Motor neuron (in vitro differentiated cells): ENCODE results near the gene C12orf43. TPM values are rescaled to one million over a fixed set of nuclear protein-coding genes. Genes with fewer than 3 reads are reported as not detected.
"Not testable (repeated sequence)": the region's sequence is repeated elsewhere in the genome, so short reads cannot be mapped to it uniquely, and the experiment has no call there.

Source experiments
- ATAC-seq, 8 experiments: fragments of 200-7000 bp; cut with Tn5 transposase; replicated peaks in 6 of 8; 2 replicates each; pipeline ENCODE4 v1.8.0; 2021; ENCODE audit warnings: mild to moderate bottlenecking in 8 of 8, moderate library complexity in 8 of 8
- H3K27ac ChIP-seq, 2 donors: fragments of 250-450 bp; sonication (Bioruptor Pico); 2 replicates each; pipeline ENCODE4 v1.9.0; 2021; ENCODE audit warnings: antibody characterized with exemption in 2 of 2, mild to moderate bottlenecking in 2 of 2, moderate library complexity in 1 of 2
- H3K4me1 ChIP-seq, 2 donors: fragments of 250-450 bp; sonication (Bioruptor Pico); replicated peaks in 1 of 2; 2 replicates each; pipeline ENCODE4 v1.6.1; 2021; ENCODE audit warnings: antibody characterized with exemption in 2 of 2, mild to moderate bottlenecking in 2 of 2, moderate library complexity in 1 of 2
- H3K4me3 ChIP-seq, 5 donors: fragments of 250-450 bp; sonication (Bioruptor Pico); 2 replicates each; pipeline ENCODE4 v1.9.0; 2021; ENCODE audit warnings: antibody characterized with exemption in 5 of 5, mild to moderate bottlenecking in 5 of 5, moderate library complexity in 4 of 5
- WGBS, 10 experiments: fragments of 450-650 bp; shearing (Covaris generic); methylation state at CpG; one replicate each; pipeline ENCODE4 v1.0.0; 2022; 5-methylcytosine and 5-hydroxymethylcytosine counted together
- in situ Hi-C, 9 experiments: fragments of 400-800 bp; cut with MboI; loops; one replicate each; pipeline ENCODE4 v1.15.0; 2021; ENCODE audit warnings: low sequenced_read_pairs in 9 of 9, low pct_unique_long_range_greater_than_20kb in 2 of 9; ENCODE audit not compliant: unreplicated experiment in 9 of 9
- total RNA-seq, 8 experiments: library from RNA; unstranded; fragments of 300-600 nt; gene quantifications; 2 replicates each; pipeline versions ENCODE4 v1.2.3 to v1.2.4, GENCODE V29; 2022

C12orf43 gene
- total RNA-seq, 8 experiments from 2014 or later = 8.2 to 19.7 (median 12.7) TPM

GRCh38 chr12:121048442-121048841, 32.2 kb upstream of the C12orf43 start:
- in situ Hi-C loops = no loop called here

GRCh38 chr12:121047400-121047799, 31.1 kb upstream of the C12orf43 start:
- ATAC-seq, H3K27ac ChIP-seq, H3K4me1 ChIP-seq, H3K4me3 ChIP-seq, in situ Hi-C loops: not testable (repeated sequence)
- 57 to 98% (median 84%) methylated on average over 4 to 12 of the region's 12 CpGs; no CpG with 5 or more reads in 3 of the 10 experiments for WGBS, 10 experiments

More at GRCh38 chr12:121048442-121048841, 32.2 kb upstream of the C12orf43 start:
- Histone ChIP-seq H3K4me1 (no peaks in the 10 kb centered on the region), H3K27ac (no peak overlapping the region), H3K4me3 (no peak overlapping the region)
- no peak for ATAC-seq
- WGBS, 10 experiments = 0 to 79% (median 61%) methylated on average over 1 to 7 of the region's 7 CpGs; no CpG with 5 or more reads in 3 of the 10 experiments

- Histone ChIP-seq H3K4me3 (no peak overlapping the region), H3K27ac (no peak overlapping the region), H3K4me1 (no peaks in the 10 kb centered on the region)
- in situ Hi-C loops = no loop called here
- ATAC-seq = no peak
- WGBS, 10 experiments = 40 to 100% (median 67%) methylated on average over 1 to 4 of the region's 4 CpGs; no CpG with 5 or more reads in 1 of the 10 experiments
Observed at GRCh38 chr12:121043067-121043466, 26.8 kb upstream of the C12orf43 start.

- Histone ChIP-seq H3K4me1 (no peaks in the 10 kb centered on the region), H3K27ac (no peak within 1 kb of the TSS), H3K4me3 (no peak within 1 kb of the TSS)
- peak in 3 of 8 experiments; percentile 80 to 93 (median 82) for ATAC-seq
- in situ Hi-C loops = no loop called here
- whole genome bisulfite sequencing, 10 experiments = 0 to 78% (median 48%) methylated on average over 2 to 6 of the region's 13 CpGs; no CpG with 5 or more reads in 1 of the 10 experiments
Observed at GRCh38 chr12:121038861-121039668, 22.8 kb upstream of the C12orf43 start, which contains the start of gene OASL. TSS of gene OASL (minus strand) at chr12:121039246. CDS start at chr12:121038971, 275 bp downstream.

GRCh38 chr12:121036810-121037326, 20.6 kb upstream of the C12orf43 start:
- in situ Hi-C loops = no loop called here
- H3K27ac ChIP-seq = no peak overlapping the region
- 22 to 94% (median 51%) methylated on average over 1 to 6 of the region's 6 CpGs; no CpG with 5 or more reads in 1 of the 10 experiments for WGBS, 10 experiments
- ATAC-seq = no peak
- no peak overlapping the region for H3K4me3 ChIP-seq
- H3K4me1 ChIP-seq = no peaks in the 10 kb centered on the region

- in situ Hi-C loops = no loop called here
- no peak overlapping the region for H3K27ac ChIP-seq
- no peak overlapping the region for H3K4me3 ChIP-seq
- H3K4me1 ChIP-seq = no peaks in the 10 kb centered on the region
- 40 to 95% (median 80%) methylated on average over 1 to 6 of the region's 9 CpGs; no CpG with 5 or more reads in 1 of the 10 experiments for WGBS, 10 experiments
- ATAC-seq = no peak
Observed at GRCh38 chr12:121034616-121035305, 18.5 kb upstream of the C12orf43 start.

GRCh38 chr12:121033625-121034349, 17.5 kb upstream of the C12orf43 start:
- in situ Hi-C loops = no loop called here
- Histone ChIP-seq H3K4me3 (no peak overlapping the region), H3K27ac (no peak overlapping the region), H3K4me1 (no peaks in the 10 kb centered on the region)
- 0 to 100% (median 61%) methylated on average over 1 to 6 of the region's 10 CpGs; no CpG with 5 or more reads in 1 of the 10 experiments for WGBS, 10 experiments
- peak in 3 of 8 experiments; percentile 14 to 57 (median 40) for ATAC-seq

- H3K27ac ChIP-seq = no peak overlapping the region
- H3K4me3 ChIP-seq = no peak overlapping the region
- WGBS, 10 experiments = 55 to 100% (median 75%) methylated on average over 1 to 9 of the region's 10 CpGs; no CpG with 5 or more reads in 1 of the 10 experiments
- ATAC-seq = no peak
- in situ Hi-C loops = no loop called here
- no peaks in the 10 kb centered on the region for H3K4me1 ChIP-seq
Observed at GRCh38 chr12:121030576-121031212, 14.4 kb upstream of the C12orf43 start.

- in situ Hi-C loops = no loop called here
- ATAC-seq = peak in 1 of 8 experiments; percentile 22
- Histone ChIP-seq H3K4me1 (no peaks in the 10 kb centered on the region), H3K27ac (no peak overlapping the region), H3K4me3 (no peak overlapping the region)
- 83 to 96% (median 86%) methylated on average over 1 to 8 of the region's 10 CpGs; no CpG with 5 or more reads in 1 of the 10 experiments for WGBS, 10 experiments
Observed at GRCh38 chr12:121026274-121027045, 10.2 kb upstream of the C12orf43 start.

GRCh38 chr12:121025442-121026226, 9.3 kb upstream of the C12orf43 start:
- ATAC-seq = peak in 1 of 8 experiments; percentile 59
- WGBS, 10 experiments = 30 to 100% (median 72%) methylated on average over 1 to 5 of the region's 11 CpGs; no CpG with 5 or more reads in 1 of the 10 experiments

GRCh38 chr12:121023799-121024198, 7.5 kb upstream of the C12orf43 start:
- ATAC-seq = peak in 1 of 8 experiments; percentile 17
- H3K27ac ChIP-seq = no peak overlapping the region
- in situ Hi-C loops = no loop called here
- no peaks in the 10 kb centered on the region for H3K4me1 ChIP-seq
- 33 to 100% (median 59%) methylated on average over 1 to 7 of the region's 8 CpGs; no CpG with 5 or more reads in 4 of the 10 experiments for WGBS, 10 experiments
- no peak overlapping the region for H3K4me3 ChIP-seq

More at GRCh38 chr12:121025442-121026226, 9.3 kb upstream of the C12orf43 start:
- in situ Hi-C loops = no loop called here
- no peaks in the 10 kb centered on the region for H3K4me1 ChIP-seq
- no peak overlapping the region for H3K27ac ChIP-seq
- no peak overlapping the region for H3K4me3 ChIP-seq
